HCEC 1CT (cell line): ENCODE results near the gene TRIM74.
"Not testable (repeated sequence)": the region's sequence is repeated elsewhere in the genome, so short reads cannot be mapped to it uniquely, and the experiment has no call there.

ENCODE experiments used
- DNase-seq: peaks from one replicate; pipeline ENCODE4 v3.0.0-alpha.2; 2017

The TRIM74 gene

GRCh38 chr7:72954563-72955198 is 14.6 kb downstream of the TRIM74 start:
- not testable (repeated sequence) for DNase-seq

GRCh38 chr7:72953901-72954562 is 15.2 kb downstream of the TRIM74 start:
- DNase-seq = not testable (repeated sequence)

- not testable (repeated sequence) for DNase-seq
Measured at GRCh38 chr7:72950432-72950831, 18.8 kb downstream of the TRIM74 start.

- DNase-seq = not testable (repeated sequence)
Measured at GRCh38 chr7:72949686-72950085, 19.6 kb downstream of the TRIM74 start.

GRCh38 chr7:72949276-72949675 is 20.0 kb downstream of the TRIM74 start:
- DNase-seq = not testable (repeated sequence)

GRCh38 chr7:72948714-72949113 is 20.6 kb downstream of the TRIM74 start:
- DNase-seq = not testable (repeated sequence)

- DNase-seq = not testable (repeated sequence)
Measured at GRCh38 chr7:72946130-72946745, 23.0 kb downstream of the TRIM74 start.

GRCh38 chr7:72945597-72945996 is 23.7 kb downstream of the TRIM74 start:
- DNase-seq = not testable (repeated sequence)

GRCh38 chr7:72944937-72945336 is 24.3 kb downstream of the TRIM74 start:
- DNase-seq = not testable (repeated sequence)

GRCh38 chr7:72942956-72943355 is 26.3 kb downstream of the TRIM74 start:
- DNase-seq = not testable (repeated sequence)

GRCh38 chr7:72942022-72942705 is 27.1 kb downstream of the TRIM74 start:
- not testable (repeated sequence) for DNase-seq

GRCh38 chr7:72928216-72928615 is 41.0 kb downstream of the TRIM74 start:
- not testable (repeated sequence) for DNase-seq

- DNase-seq = not testable (repeated sequence)
Measured at GRCh38 chr7:72927791-72928190, 41.5 kb downstream of the TRIM74 start.

GRCh38 chr7:72925546-72926120 is 43.6 kb downstream of the TRIM74 start:
- peak; percentile 17 for DNase-seq

- DNase-seq = peak; percentile 80
Measured at GRCh38 chr7:72924733-72925545, 44.3 kb downstream of the TRIM74 start, which contains the start of gene POM121. POM121 (plus strand) TSS chr7:72925095; CDS start chr7:72925122, 27 bp downstream.

GRCh38 chr7:72924386-72924732 is 44.9 kb downstream of the TRIM74 start:
- no peak for DNase-seq

- peak; percentile 2 for DNase-seq
Measured at GRCh38 chr7:72919256-72919775, 50.0 kb downstream of the TRIM74 start.

GRCh38 chr7:72914756-72915525 is 54.3 kb downstream of the TRIM74 start:
- DNase-seq = peak; percentile 55

GRCh38 chr7:72913750-72914149 is 55.5 kb downstream of the TRIM74 start:
- DNase-seq = not testable (repeated sequence)

- DNase-seq = not testable (repeated sequence)
Measured at GRCh38 chr7:72911395-72911794, 57.9 kb downstream of the TRIM74 start.
